H9 (cell line): Measurements from ENCODE around the gene SERPINA9. TPM values are rescaled to one million over a fixed set of nuclear protein-coding genes. Genes with fewer than 3 reads are reported as not detected.

ENCODE experiments used
- DNase-seq: peaks from one replicate; pipeline ENCODE4 v3.0.0-alpha.2; 2017
- H2AFZ ChIP-seq: one replicate; pipeline ENCODE4 v1.6.1; 2013; ENCODE audit warnings: mild to moderate bottlenecking, low read length, control low read depth, moderate library complexity
- H2AK5ac ChIP-seq: 2 replicates; pipeline ENCODE4 v1.6.1; 2013; ENCODE audit warnings: low read length, control low read depth, mixed read lengths; ENCODE audit not compliant: insufficient read length
- H2BK120ac ChIP-seq: one replicate; pipeline ENCODE4 v1.6.1; 2013; ENCODE audit warnings: low read depth, mild to moderate bottlenecking, low read length, control low read depth, inconsistent platforms; ENCODE audit not compliant: poor library complexity, severe bottlenecking
- H2BK12ac ChIP-seq: 2 replicates; pipeline ENCODE4 v1.6.1; 2013; ENCODE audit warnings: low read length, control low read depth, mixed read lengths, low read depth; ENCODE audit not compliant: insufficient read length
- H2BK15ac ChIP-seq: 2 replicates; pipeline ENCODE4 v1.6.1; 2013; ENCODE audit warnings: low read depth, low read length, control low read depth
- H2BK20ac ChIP-seq: one replicate; pipeline ENCODE4 v1.6.1; 2013; ENCODE audit warnings: low read depth, mild to moderate bottlenecking, low read length, control low read depth, inconsistent platforms; ENCODE audit not compliant: poor library complexity, severe bottlenecking
- H2BK5ac ChIP-seq: 2 replicates; pipeline ENCODE4 v1.6.1; 2013; ENCODE audit warnings: low read length, control low read depth, mixed read lengths; ENCODE audit not compliant: insufficient read length
- H3K14ac ChIP-seq: 2 replicates; pipeline ENCODE4 v1.6.1; 2013; ENCODE audit warnings: low read length, control low read depth; ENCODE audit not compliant: insufficient read depth
- H3K18ac ChIP-seq: 2 replicates; pipeline ENCODE4 v1.6.1; 2013; ENCODE audit warnings: low read depth, mild to moderate bottlenecking, mixed read lengths, low read length, control low read depth; ENCODE audit not compliant: insufficient read length
- H3K23ac ChIP-seq: 2 replicates; pipeline ENCODE4 v1.6.1; 2013; ENCODE audit warnings: low read length, control low read depth, mixed read lengths, low read depth; ENCODE audit not compliant: insufficient read length
- H3K23me2 ChIP-seq: 2 replicates; pipeline ENCODE4 v1.6.1; 2013; ENCODE audit warnings: low read depth, mild to moderate bottlenecking, mixed read lengths, low read length, control low read depth; ENCODE audit not compliant: insufficient read length, poor library complexity, severe bottlenecking
- H3K27ac ChIP-seq: 2 replicates; pipeline ENCODE4 v1.5.1; 2013; ENCODE audit warnings: low read length, control low read depth, mixed read lengths, low read depth; ENCODE audit not compliant: insufficient read length
- H3K27me3 ChIP-seq: 2 replicates; pipeline ENCODE4 v1.6.1; 2013; ENCODE audit warnings: low read length, control low read depth, inconsistent platforms; ENCODE audit not compliant: insufficient read depth
- H3K4ac ChIP-seq: 2 replicates; pipeline ENCODE4 v1.6.1; 2013; ENCODE audit warnings: low read depth, mild to moderate bottlenecking, control low read depth, inconsistent platforms, low read length, moderate library complexity
- H3K4me1 ChIP-seq: 2 replicates; pipeline ENCODE4 v1.6.1; 2013; ENCODE audit warnings: low read length, control low read depth, inconsistent platforms; ENCODE audit not compliant: insufficient read depth
- H3K4me2 ChIP-seq: 2 replicates; pipeline ENCODE4 v1.6.1; 2013; ENCODE audit warnings: low read length, control low read depth, mixed read lengths; ENCODE audit not compliant: insufficient read length, insufficient read depth
- H3K56ac ChIP-seq: 2 replicates; pipeline ENCODE4 v1.6.1; 2013; ENCODE audit warnings: low read depth, mild to moderate bottlenecking, mixed read lengths, low read length, control low read depth; ENCODE audit not compliant: insufficient read length
- H3K79me1 ChIP-seq: 2 replicates; pipeline ENCODE4 v1.6.1; 2013; ENCODE audit warnings: low read depth, mild to moderate bottlenecking, moderate library complexity, low read length, control low read depth, inconsistent platforms; ENCODE audit not compliant: insufficient read depth, poor library complexity, severe bottlenecking
- H3K79me2 ChIP-seq: 2 replicates; pipeline ENCODE4 v1.6.1; 2013; ENCODE audit warnings: low read length, control low read depth, inconsistent platforms; ENCODE audit not compliant: insufficient read depth
- H3K9ac ChIP-seq: 2 replicates; pipeline ENCODE4 v1.6.1; 2013; ENCODE audit warnings: low read length, control low read depth, mixed read lengths; ENCODE audit not compliant: insufficient read length; ENCODE audit errors: extremely low read depth
- H3K9me3 ChIP-seq: one replicate; pipeline ENCODE4 v1.6.1; 2013; ENCODE audit warnings: low read depth, low read length, inconsistent platforms; ENCODE audit not compliant: control insufficient read depth
- H3T11ph ChIP-seq: one replicate; pipeline ENCODE4 v1.6.1; 2013; ENCODE audit warnings: mild to moderate bottlenecking, low read length, control low read depth, inconsistent platforms
- H4K20me1 ChIP-seq: one replicate; pipeline ENCODE4 v1.6.1; 2013; ENCODE audit not compliant: control insufficient read depth, insufficient read length, insufficient read depth
- H4K5ac ChIP-seq: 2 replicates; pipeline ENCODE4 v1.6.1; 2013; ENCODE audit warnings: low read depth, mild to moderate bottlenecking, mixed read lengths, low read length, control low read depth; ENCODE audit not compliant: insufficient read length
- H4K8ac ChIP-seq: replicated peaks from 2 replicates; pipeline ENCODE4 v1.6.1; 2013; ENCODE audit warnings: low read length, control low read depth, mixed read lengths, low read depth; ENCODE audit not compliant: insufficient read length
- H4K91ac ChIP-seq: 2 replicates; pipeline ENCODE4 v1.6.1; 2013; ENCODE audit warnings: low read depth, mild to moderate bottlenecking, moderate library complexity, mixed read lengths, low read length, control low read depth; ENCODE audit not compliant: insufficient read length
- H3K27ac Mint-ChIP-seq, 3 experiments: 2 replicates in 2 of 3; 3 replicates in 1 of 3; pipeline ENCODE4 v1.8.0; 2020 to 2021; ENCODE audit warnings: mixed read lengths in 3 of 3, mild to moderate bottlenecking in 1 of 3, moderate library complexity in 1 of 3
- H3K27me3 Mint-ChIP-seq: 2 replicates; pipeline ENCODE4 v1.8.0; 2021; ENCODE audit warnings: low read depth, mild to moderate bottlenecking, moderate library complexity, mixed read lengths
- H3K36me3 Mint-ChIP-seq, 3 experiments: 2 replicates in 2 of 3; 3 replicates in 1 of 3; pipeline ENCODE4 v1.8.0; 2020 to 2021; ENCODE audit warnings: low read depth in 3 of 3, mixed read lengths in 3 of 3; ENCODE audit not compliant: insufficient read depth in 1 of 3
- H3K4me1 Mint-ChIP-seq, 2 experiments: 2 replicates each; pipeline ENCODE4 v1.8.0; 2020; ENCODE audit warnings: mixed read lengths in 2 of 2
- H3K4me3 Mint-ChIP-seq, 2 experiments: 2 replicates in 1 of 2; 3 replicates in 1 of 2; pipeline ENCODE4 v1.8.0; 2020 to 2021; ENCODE audit warnings: mild to moderate bottlenecking in 2 of 2, mixed read lengths in 2 of 2, moderate library complexity in 1 of 2
- H3K9me3 Mint-ChIP-seq, 2 experiments: 2 replicates in 1 of 2; 3 replicates in 1 of 2; pipeline ENCODE4 v1.8.0; 2020; ENCODE audit warnings: mild to moderate bottlenecking in 2 of 2, mixed read lengths in 2 of 2, moderate library complexity in 1 of 2
- WGBS: extraction: QIAGEN DNeasy Blood & Tissue Kit; methylation state at CpG from one replicate; pipeline ENCODE4 v1.1.7; 2013; ENCODE audit warnings: missing lambda C conversion rate, low lambda C conversion rate, mixed read lengths; ENCODE audit not compliant: insufficient read length; ENCODE audit errors: extremely low coverage; 5-methylcytosine and 5-hydroxymethylcytosine counted together
- total RNA-seq: library from RNA; stranded (reverse); gene quantifications from 2 replicates; pipeline ENCODE4 v1.2.1, GENCODE V29; 2021
- TF ChIP-seq, protein P1 (sequence below): fragments of 200-600 bp; sonication (generic); conservative IDR thresholded peaks from 3 replicates; pipeline ENCODE4 v1.8.0; 2021; ENCODE audit warnings: antibody characterized with exemption, mild to moderate bottlenecking

SERPINA9 gene
- total RNA-seq, 1 experiment from 2014 or later, result not detected

DNA sequence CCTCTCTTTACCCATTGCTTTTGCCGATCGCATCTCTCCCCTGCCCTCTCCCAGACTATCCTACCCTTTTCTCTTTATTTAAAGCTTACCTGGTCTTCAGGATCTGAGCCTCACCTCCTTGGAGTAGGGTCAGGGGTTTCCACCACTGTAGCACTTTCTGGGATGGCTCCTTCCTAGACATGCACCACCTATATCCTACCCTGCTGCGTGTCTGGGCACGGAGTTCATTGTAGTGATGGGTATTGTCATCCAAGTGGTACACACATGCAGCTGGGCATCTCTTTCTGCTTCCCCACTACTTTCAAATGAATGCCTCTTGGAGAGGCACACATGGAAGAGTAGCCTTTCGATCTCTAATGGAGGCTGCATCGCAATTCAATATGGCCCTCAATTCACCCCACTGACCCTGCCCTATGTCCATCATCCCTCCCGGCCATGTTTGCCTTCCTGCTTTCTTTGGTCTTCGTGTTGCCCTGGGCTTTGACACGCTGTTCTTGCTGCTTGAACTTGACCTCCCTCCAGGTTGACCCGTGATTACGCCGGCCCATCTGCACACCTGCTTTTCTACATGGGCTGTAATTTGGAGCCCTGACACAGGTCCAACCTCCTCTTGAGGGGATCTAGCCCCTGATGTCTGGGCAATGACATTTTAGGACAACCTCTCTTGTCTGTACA, 34.3 kb downstream of the SERPINA9 start:
- Mint-ChIP-seq H3K36me3 (no peaks in the 10 kb centered on the region), H3K4me3 (no peak overlapping the region), H3K27ac (no peak overlapping the region), H3K27me3 (peaks cover 3% of the 10 kb centered on the region), H3K4me1 (no peaks in the 10 kb centered on the region), H3K9me3 (peaks cover 0 to 2% of the 10 kb centered on the region in 2 experiments; a peak in 3 of 5 replicates)
- Histone ChIP-seq H3K27me3 (no peaks in the 10 kb centered on the region; the same call in 1 of the 2 replicates), H3K27ac (no peak overlapping the region), H4K91ac (no peak overlapping the region), H3K79me2 (no peaks in the 10 kb centered on the region), H3K18ac (no peak overlapping the region), H3K9ac (no peak overlapping the region), H3T11ph (no peak overlapping the region), H2BK12ac (no peak overlapping the region), H2AK5ac (no peak overlapping the region), H3K56ac (no peak overlapping the region), H3K9me3 (peaks cover 1% of the 10 kb centered on the region), H3K23me2 (no peaks in the 10 kb centered on the region), H2BK15ac (no peak overlapping the region), H3K14ac (no peak overlapping the region), H2BK20ac (no peak overlapping the region), H2BK5ac (no peak overlapping the region), H2AFZ (no peak overlapping the region), H3K4me2 (no peak overlapping the region), H3K4me1 (no peaks in the 10 kb centered on the region), H2BK120ac (no peak overlapping the region), H3K79me1 (no peaks in the 10 kb centered on the region), H3K4ac (no peak overlapping the region), H3K23ac (no peak overlapping the region), H4K8ac (no peak overlapping the region), H4K20me1 (no peaks in the 10 kb centered on the region), H4K5ac (no peak overlapping the region)
- TF ChIP-seq, protein P1, sequence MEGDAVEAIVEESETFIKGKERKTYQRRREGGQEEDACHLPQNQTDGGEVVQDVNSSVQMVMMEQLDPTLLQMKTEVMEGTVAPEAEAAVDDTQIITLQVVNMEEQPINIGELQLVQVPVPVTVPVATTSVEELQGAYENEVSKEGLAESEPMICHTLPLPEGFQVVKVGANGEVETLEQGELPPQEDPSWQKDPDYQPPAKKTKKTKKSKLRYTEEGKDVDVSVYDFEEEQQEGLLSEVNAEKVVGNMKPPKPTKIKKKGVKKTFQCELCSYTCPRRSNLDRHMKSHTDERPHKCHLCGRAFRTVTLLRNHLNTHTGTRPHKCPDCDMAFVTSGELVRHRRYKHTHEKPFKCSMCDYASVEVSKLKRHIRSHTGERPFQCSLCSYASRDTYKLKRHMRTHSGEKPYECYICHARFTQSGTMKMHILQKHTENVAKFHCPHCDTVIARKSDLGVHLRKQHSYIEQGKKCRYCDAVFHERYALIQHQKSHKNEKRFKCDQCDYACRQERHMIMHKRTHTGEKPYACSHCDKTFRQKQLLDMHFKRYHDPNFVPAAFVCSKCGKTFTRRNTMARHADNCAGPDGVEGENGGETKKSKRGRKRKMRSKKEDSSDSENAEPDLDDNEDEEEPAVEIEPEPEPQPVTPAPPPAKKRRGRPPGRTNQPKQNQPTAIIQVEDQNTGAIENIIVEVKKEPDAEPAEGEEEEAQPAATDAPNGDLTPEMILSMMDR, result no peak
- no peak for DNase-seq
- WGBS, result no CpG with 5 or more reads among the region's 12 CpGs
